ENCODE results near the gene MAGOHB. TPM values are rescaled to one million over a fixed set of nuclear protein-coding genes. Genes with fewer than 3 reads are reported as not detected.

Gene MAGOHB
- total and polyA plus RNA-seq, 10 of the 15 experiments (the other 5 are each of a cell fraction or from before 2014, with no cell fraction given), result 30.6 to 217 (median 55.2) TPM

DNA sequence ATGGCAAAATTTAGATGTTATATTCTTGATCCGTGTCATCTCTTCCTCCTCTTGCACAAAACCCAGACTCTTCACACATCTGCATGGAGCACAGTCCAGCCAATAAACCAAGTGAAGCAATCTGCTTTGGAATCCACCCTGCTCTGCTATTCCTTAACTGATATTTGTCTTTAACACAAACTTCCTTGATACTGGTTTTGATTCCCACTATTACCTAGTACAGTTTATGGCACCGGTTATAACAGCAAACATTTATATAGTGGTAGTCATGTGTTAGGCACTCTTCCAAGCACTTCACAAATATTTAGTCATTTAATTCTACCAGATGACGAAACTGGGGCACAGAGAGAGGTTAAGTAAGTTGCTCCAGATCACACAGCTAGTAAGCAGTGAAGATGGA lies 47.9 kb upstream of the MAGOHB start (continued):
- TF ChIP-seq POLR2AphosphoS2 (IDR thresholded peaks at IDR 0.05; ENCODE audit: low read depth, low read length), result no peak
- no peak for TF ChIP-seq NFIC (IDR thresholded peaks at IDR 0.05; ENCODE audit: low read depth, low read length)
- TF ChIP-seq DPF2 (IDR thresholded peaks at IDR 0.05), result no peak
- no peak for TF ChIP-seq CREB1 (IDR thresholded peaks at IDR 0.05; ENCODE audit: low read depth)
- no peak for TF ChIP-seq IRF4 (IDR thresholded peaks at IDR 0.05; ENCODE audit: low read depth, low read length)
- TF ChIP-seq MTA3 (IDR thresholded peaks at IDR 0.05; ENCODE audit: borderline replicate concordance, low read length), result no peak
- TF ChIP-seq, protein P1, sequence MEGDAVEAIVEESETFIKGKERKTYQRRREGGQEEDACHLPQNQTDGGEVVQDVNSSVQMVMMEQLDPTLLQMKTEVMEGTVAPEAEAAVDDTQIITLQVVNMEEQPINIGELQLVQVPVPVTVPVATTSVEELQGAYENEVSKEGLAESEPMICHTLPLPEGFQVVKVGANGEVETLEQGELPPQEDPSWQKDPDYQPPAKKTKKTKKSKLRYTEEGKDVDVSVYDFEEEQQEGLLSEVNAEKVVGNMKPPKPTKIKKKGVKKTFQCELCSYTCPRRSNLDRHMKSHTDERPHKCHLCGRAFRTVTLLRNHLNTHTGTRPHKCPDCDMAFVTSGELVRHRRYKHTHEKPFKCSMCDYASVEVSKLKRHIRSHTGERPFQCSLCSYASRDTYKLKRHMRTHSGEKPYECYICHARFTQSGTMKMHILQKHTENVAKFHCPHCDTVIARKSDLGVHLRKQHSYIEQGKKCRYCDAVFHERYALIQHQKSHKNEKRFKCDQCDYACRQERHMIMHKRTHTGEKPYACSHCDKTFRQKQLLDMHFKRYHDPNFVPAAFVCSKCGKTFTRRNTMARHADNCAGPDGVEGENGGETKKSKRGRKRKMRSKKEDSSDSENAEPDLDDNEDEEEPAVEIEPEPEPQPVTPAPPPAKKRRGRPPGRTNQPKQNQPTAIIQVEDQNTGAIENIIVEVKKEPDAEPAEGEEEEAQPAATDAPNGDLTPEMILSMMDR (IDR thresholded peaks at IDR 0.05 in 2 of 3, conservative IDR thresholded peaks at IDR 0.05 in 1 of 3; ENCODE audit: control insufficient read depth in 2 of 3, extremely low read depth in 1 of 3, insufficient read depth in 1 of 3, low read depth in 3 of 3, low read length in 3 of 3), result no peak
- TF ChIP-seq TCF12 (IDR thresholded peaks at IDR 0.05; ENCODE audit: low read depth, low read length), result no peak
- no peak for TF ChIP-seq HDGF (IDR thresholded peaks at IDR 0.05)
- no peak for TF ChIP-seq ZZZ3 (IDR thresholded peaks at IDR 0.05; ENCODE audit: control insufficient read depth, insufficient read length, low read depth)

GRCh38 chr12:10654003-10654402 lies 40.6 kb upstream of the MAGOHB start:
- in situ Hi-C loops (cut with MboI) (no loop called here), intact Hi-C loops (cut with micrococcal nuclease; ENCODE audit: unreplicated experiment) (no loop called here)
- Histone ChIP-seq H4K20me1 (ENCODE audit: control insufficient read depth, insufficient read depth) (no peaks in the 10 kb centered on the region), H3K79me2 (ENCODE audit: control insufficient read depth, insufficient read depth, low read length) (no peaks in the 10 kb centered on the region), H3K4me2 (ENCODE audit: control insufficient read depth, insufficient read depth) (no peak overlapping the region), H2AFZ (ENCODE audit: control insufficient read depth, low read depth, low read length) (no peak overlapping the region), H3K36me3 (ENCODE audit: control insufficient read depth in 2 of 2, insufficient read depth in 2 of 2, low read length in 1 of 2) (no peaks in the 10 kb centered on the region), H3K4me3 (no peak overlapping the region), H3K4me1 (ENCODE audit: control insufficient read depth, insufficient read depth, low read length) (no peaks in the 10 kb centered on the region), H3K27ac (ENCODE audit: control insufficient read depth, insufficient read depth) (no peak overlapping the region), H3K9ac (ENCODE audit: control insufficient read depth, insufficient read depth, low read length) (no peak overlapping the region), H3K9me3 (replicated peaks; ENCODE audit: control insufficient read depth, insufficient read depth, low read length) (no peaks in the 10 kb centered on the region; the same call in 2 of the 3 replicates), H3K27me3 (replicated peaks in 1 of 2; ENCODE audit: control insufficient read depth in 2 of 2, insufficient read depth in 2 of 2, low read length in 1 of 2) (no peaks in the 10 kb centered on the region)
- SMC1A ChIA-PET (ENCODE audit: uncharacterized antibody, unreplicated experiment), result interaction anchor here (1.1 kb wide), 1 partner anchor 13 kb away, joined by 3 read pairs; no protein-coding TSS in a partner anchor
- CTCF ChIA-PET, result no interaction called here
- POLR2A ChIA-PET, result interaction anchor here (0.6 kb wide), 1 partner anchor 1639 kb away, joined by 6 read pairs; no protein-coding TSS in a partner anchor
- DNase-seq (ENCODE audit: low read depth, low spot score), result no peak
- ATAC-seq, result no peak
- RAD21 ChIA-PET (ENCODE audit: unreplicated experiment), result no interaction called here
- no TSS peak for BruUV-seq (replicated peaks)
- FAIRE-seq, result no peak
- TF ChIP-seq ZNF384 (IDR thresholded peaks at IDR 0.05; ENCODE audit: borderline replicate concordance, low read depth, low read length) (no peak), BCL3 (IDR thresholded peaks at IDR 0.05; ENCODE audit: borderline replicate concordance, insufficient read depth, low read depth, low read length, poor library complexity, severe bottlenecking) (no peak), CREB1 (IDR thresholded peaks at IDR 0.05; ENCODE audit: low read depth) (no peak), EGR1 (IDR thresholded peaks at IDR 0.05; ENCODE audit: borderline replicate concordance in 1 of 2, low read depth in 2 of 2, low read length in 2 of 2) (no peak), TCF12 (IDR thresholded peaks at IDR 0.05; ENCODE audit: low read depth, low read length) (no peak), RAD21 (IDR thresholded peaks at IDR 0.05; ENCODE audit: insufficient read depth, low read depth, low read length) (no peak), PML (IDR thresholded peaks at IDR 0.05; ENCODE audit: low read length) (no peak)
- TF ChIP-seq, protein P2, sequence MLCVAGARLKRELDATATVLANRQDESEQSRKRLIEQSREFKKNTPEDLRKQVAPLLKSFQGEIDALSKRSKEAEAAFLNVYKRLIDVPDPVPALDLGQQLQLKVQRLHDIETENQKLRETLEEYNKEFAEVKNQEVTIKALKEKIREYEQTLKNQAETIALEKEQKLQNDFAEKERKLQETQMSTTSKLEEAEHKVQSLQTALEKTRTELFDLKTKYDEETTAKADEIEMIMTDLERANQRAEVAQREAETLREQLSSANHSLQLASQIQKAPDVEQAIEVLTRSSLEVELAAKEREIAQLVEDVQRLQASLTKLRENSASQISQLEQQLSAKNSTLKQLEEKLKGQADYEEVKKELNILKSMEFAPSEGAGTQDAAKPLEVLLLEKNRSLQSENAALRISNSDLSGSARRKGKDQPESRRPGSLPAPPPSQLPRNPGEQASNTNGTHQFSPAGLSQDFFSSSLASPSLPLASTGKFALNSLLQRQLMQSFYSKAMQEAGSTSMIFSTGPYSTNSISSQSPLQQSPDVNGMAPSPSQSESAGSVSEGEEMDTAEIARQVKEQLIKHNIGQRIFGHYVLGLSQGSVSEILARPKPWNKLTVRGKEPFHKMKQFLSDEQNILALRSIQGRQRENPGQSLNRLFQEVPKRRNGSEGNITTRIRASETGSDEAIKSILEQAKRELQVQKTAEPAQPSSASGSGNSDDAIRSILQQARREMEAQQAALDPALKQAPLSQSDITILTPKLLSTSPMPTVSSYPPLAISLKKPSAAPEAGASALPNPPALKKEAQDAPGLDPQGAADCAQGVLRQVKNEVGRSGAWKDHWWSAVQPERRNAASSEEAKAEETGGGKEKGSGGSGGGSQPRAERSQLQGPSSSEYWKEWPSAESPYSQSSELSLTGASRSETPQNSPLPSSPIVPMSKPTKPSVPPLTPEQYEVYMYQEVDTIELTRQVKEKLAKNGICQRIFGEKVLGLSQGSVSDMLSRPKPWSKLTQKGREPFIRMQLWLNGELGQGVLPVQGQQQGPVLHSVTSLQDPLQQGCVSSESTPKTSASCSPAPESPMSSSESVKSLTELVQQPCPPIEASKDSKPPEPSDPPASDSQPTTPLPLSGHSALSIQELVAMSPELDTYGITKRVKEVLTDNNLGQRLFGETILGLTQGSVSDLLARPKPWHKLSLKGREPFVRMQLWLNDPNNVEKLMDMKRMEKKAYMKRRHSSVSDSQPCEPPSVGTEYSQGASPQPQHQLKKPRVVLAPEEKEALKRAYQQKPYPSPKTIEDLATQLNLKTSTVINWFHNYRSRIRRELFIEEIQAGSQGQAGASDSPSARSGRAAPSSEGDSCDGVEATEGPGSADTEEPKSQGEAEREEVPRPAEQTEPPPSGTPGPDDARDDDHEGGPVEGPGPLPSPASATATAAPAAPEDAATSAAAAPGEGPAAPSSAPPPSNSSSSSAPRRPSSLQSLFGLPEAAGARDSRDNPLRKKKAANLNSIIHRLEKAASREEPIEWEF (IDR thresholded peaks at IDR 0.05; ENCODE audit: insufficient replicate concordance, low read depth, low read length), result no peak

Measured in GM12878 (cell line).